ENCODE data around the gene OR6N1. TPM values are rescaled to one million over a fixed set of nuclear protein-coding genes. Genes with fewer than 3 reads are reported as not detected.
A peak's percentile ranks its signal among the peaks of the same experiment; 100 is the strongest.

Gene OR6N1
- 1 to 10 TPM in 2 of 6 donors, under 1 TPM in 3, not detected in 1; 0.20 to 1.9 (median 0.57) TPM for total RNA-seq

DNA sequence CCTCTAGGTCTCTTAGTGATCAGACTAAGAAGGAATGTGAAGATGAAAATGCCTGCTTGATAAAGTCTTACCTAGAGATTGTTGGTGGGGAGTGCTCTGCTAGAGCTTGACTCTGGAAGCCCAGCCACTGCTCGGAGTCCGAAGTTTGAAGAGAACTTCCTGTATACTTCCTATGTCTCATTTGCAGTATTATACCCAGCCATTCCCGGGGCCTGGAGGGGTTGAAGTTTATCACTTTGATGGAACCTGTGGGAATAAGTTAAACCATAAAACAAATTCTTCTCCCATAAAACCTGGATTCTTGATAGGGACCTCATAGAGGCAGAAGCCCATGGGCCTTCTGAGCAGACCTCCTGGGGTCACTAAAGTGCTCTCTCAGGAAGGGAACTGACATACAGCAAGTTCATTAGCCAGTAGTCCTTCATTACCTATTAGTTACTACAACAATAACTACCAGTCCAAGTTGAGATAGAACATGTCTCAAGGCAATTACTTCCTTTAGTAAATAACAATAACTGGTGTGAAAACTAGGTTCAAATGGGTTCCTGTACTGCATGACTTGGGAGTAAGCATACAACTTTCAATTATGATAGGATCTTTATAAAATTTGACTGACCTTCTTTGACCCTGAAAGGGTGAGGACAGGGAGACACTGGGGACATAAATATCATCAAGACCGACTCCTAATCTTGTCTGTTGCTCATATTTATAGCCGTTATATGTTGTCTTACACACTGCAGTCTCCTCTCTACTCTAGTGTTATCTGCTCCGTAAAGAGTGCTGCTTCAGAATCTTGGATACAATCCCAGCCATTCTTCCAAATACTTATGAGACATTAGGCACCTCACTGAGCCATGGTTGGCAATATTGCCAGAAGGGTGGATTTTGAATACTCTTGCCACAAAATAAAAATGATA, at the start of gene OR6N1:
TSS of gene OR6N1 (minus strand) at position 246 of the 917 bp plus-strand sequence. CDS start 5,513 bp downstream, outside the sequence.
- ATAC-seq (ENCODE audit: low FRiP score in 2 of 2) (no peak), DNase-seq (no peak)
- H3K27ac ChIP-seq, result no peak within 1 kb of the TSS
- H3K27me3 ChIP-seq, result no peaks in the 10 kb centered on the region
- WGBS, 2 donors, result 46 to 53% methylated on average over 6 of the region's 6 CpGs
- TF ChIP-seq EP300 (IDR thresholded peaks at IDR 0.05) (no peak), CTCF (IDR thresholded peaks at IDR 0.05) (no peak), POLR2A (IDR thresholded peaks at IDR 0.05) (no peak), POLR2AphosphoS5 (IDR thresholded peaks at IDR 0.05) (no peak)
- no peaks in the 10 kb centered on the region for H3K36me3 ChIP-seq
- H3K9me3 ChIP-seq, result no peaks in the 10 kb centered on the region
- H3K4me1 ChIP-seq, result no peaks in the 10 kb centered on the region
- no peak within 1 kb of the TSS for H3K4me3 ChIP-seq

DNA sequence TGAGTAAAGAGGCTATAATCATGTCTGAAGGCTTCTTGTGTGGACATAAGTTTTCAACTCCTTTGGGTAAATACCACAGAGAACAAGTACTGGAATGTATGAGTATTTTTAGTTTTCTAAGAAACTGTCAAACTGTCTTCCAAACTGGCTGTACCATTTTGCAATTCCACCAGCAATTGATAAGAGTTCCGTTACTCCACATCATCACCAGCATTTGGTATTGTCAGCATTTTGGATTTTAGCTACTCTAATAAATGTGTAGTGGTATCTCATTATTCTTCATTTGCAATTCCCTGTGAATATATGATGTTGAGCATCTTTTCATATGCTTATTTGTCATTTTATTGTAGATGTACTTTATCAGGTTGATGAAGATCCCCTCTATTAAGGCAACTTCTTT, 49.7 kb upstream of the OR6N1 start:
- Histone ChIP-seq H3K27me3 (no peaks in the 10 kb centered on the region), H3K36me3 (no peaks in the 10 kb centered on the region), H3K9me3 (no peaks in the 10 kb centered on the region), H3K4me3 (no peak overlapping the region), H3K4me1 (peaks cover 0 to 5% (median 2%) of the 10 kb centered on the region in 4 donors), H3K27ac (no peak overlapping the region)
- ATAC-seq (ENCODE audit: low FRiP score in 2 of 2) (no peak), DNase-seq (no peak)
- 75 to 90% methylated on average over 1 of the region's 1 CpG for WGBS, 2 donors
- no peak for TF ChIP-seq POLR2A (IDR thresholded peaks at IDR 0.05)
- no peak for TF ChIP-seq POLR2AphosphoS5 (IDR thresholded peaks at IDR 0.05)
- TF ChIP-seq EP300 (IDR thresholded peaks at IDR 0.05), result no peak
- TF ChIP-seq CTCF (IDR thresholded peaks at IDR 0.05), result no peak

GRCh38 chr1:158819461-158820443, 47.8 kb upstream of the OR6N1 start:
- Histone ChIP-seq H3K27ac (peak overlapping the region; percentile 53 to 79 (median 72)), H3K36me3 (no peaks in the 10 kb centered on the region), H3K4me1 (peaks cover 0 to 5% (median 2%) of the 10 kb centered on the region in 4 donors), H3K27me3 (no peaks in the 10 kb centered on the region), H3K9me3 (no peaks in the 10 kb centered on the region), H3K4me3 (no peak overlapping the region)
- ATAC-seq (ENCODE audit: low FRiP score in 2 of 2) (peak in 1 of 2 donors; percentile 62), DNase-seq (no peak)
- WGBS, 2 donors, result 49 to 53% methylated on average over 7 of the region's 7 CpGs
- TF ChIP-seq POLR2AphosphoS5 (IDR thresholded peaks at IDR 0.05) (no peak), CTCF (IDR thresholded peaks at IDR 0.05) (no peak), EP300 (IDR thresholded peaks at IDR 0.05) (no peak), POLR2A (IDR thresholded peaks at IDR 0.05) (no peak)

DNA sequence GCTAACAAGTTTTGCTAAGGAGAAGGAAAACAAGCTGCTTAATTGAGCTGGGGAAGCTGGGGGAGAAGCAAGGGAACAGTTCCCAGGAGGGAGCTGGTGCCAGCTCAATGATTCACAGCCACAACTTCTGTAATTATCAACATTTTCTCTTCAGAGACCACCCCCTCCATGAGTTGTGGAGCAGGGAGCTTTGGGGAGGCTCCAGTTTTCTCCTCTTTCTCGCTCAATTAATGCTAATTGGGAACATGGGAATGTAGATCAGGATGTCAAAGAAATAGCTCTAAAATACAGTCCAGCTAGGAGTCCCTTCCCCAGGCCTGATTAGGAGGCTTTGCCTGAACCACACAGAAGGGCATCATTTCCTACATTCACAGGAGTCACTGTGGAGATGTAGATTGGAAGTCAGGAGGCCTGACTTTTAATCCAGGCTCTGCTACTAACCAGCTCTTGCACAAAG, 47.0 kb upstream of the OR6N1 start:
- Histone ChIP-seq H3K36me3 (no peaks in the 10 kb centered on the region), H3K4me3 (no peak overlapping the region), H3K27me3 (no peaks in the 10 kb centered on the region), H3K27ac (peak overlapping the region; percentile 53 to 79 (median 72)), H3K9me3 (no peaks in the 10 kb centered on the region), H3K4me1 (peaks cover 0 to 5% (median 2%) of the 10 kb centered on the region in 4 donors)
- DNase-seq (peak in 1 of 2 donors; percentile 23), ATAC-seq (ENCODE audit: low FRiP score in 2 of 2) (no peak)
- 71 to 78% methylated on average over 1 of the region's 1 CpG for WGBS, 2 donors
- TF ChIP-seq EP300 (IDR thresholded peaks at IDR 0.05) (no peak), POLR2A (IDR thresholded peaks at IDR 0.05) (no peak), POLR2AphosphoS5 (IDR thresholded peaks at IDR 0.05) (no peak), CTCF (IDR thresholded peaks at IDR 0.05) (no peak)

All from upper lobe of left lung (tissue), 6 donors.